Hepatic stellate cell (primary cell): ENCODE data around the gene IPO4.
"Not testable (repeated sequence)": the region's sequence is repeated elsewhere in the genome, so short reads cannot be mapped to it uniquely, and the experiment has no call there.

ENCODE experiments used
- DNase-seq: peaks from one replicate; pipeline ENCODE4 v3.0.0; 2011; ENCODE audit warnings: low spot score

The IPO4 gene

DNA sequence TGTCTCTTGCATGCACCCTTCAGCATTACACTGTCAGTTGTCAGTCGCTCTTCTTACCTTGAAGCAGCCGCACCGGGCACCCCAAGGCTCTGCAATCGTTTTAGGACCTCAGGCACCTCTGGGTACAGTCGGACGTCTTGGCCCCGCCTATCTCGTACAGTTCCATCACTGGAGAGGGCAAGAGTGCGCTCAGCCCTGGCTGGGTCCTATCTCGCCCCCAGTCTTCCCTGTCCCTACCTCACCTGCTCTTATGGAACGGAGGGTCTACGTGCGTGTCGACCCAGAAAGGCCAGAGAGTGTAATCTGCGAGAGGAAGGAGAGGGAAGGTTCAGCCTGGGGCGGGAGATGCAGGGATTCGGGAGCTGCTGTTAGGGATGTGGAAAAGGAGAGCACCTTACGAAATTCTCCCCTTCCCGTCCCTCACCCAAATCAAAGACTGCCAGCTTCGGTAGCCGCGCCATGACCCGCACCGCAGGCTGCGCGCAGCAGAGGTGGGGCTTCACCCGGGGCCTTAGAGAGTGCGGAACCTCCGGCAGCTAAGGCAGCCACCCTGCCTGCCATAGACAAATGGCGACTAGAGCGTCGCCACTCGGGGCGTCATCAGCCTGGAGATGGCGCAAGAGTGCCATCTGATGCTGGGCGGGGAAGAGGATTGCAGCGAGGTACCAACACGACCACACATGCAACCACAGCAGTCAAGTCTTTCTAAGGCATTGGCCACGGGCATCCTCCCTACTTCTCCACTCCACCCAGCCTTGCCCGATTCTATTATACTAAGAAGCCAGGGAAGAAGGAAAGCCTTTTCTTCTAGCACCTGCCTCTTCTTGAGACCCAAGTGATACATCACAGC lies 27.1 kb upstream of the IPO4 start, which contains the start of gene MDP1:
TSS of gene MDP1 (minus strand) at position 572 of the 850 bp plus-strand sequence. CDS start at position 461, 111 bp downstream.
- peak; percentile 92 for DNase-seq

DNA sequence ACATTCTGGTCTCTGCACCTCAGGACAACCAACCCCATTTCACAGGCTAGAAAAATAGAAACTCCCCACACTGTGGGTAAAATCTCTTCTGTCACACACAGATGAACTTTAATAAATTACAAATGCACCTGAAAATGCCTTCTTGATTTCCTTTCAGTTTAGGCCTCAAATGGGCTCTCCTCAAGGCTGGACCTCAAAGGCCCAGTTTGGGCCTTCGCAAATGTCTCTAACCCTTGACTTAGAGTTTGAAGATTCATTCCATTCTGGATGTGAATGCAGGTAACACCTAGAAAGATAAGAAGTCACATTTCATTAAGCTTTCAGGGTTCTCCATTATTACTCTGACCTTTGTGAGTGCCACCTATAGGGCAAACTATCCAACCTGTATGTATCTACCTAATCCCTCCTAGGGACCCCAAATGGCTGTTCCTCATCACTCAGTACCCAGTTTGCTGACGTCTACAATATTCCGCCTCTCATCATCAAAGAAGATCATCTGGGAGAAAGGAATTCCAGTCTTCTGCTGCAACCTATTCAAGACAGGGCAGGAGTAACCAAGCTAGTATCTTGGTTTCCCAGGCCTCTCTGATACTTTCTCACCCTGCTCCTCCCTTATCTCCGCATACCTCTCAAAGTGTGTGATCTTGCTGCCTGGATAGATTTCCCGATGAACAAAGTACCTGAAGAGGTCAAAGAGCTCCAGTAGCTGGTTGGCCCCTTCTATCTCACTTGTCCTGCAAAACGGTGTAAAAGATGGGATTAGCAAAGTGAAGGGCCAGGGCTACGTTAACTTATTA lies 25.4 kb upstream of the IPO4 start:
- DNase-seq, result no peak

DNA sequence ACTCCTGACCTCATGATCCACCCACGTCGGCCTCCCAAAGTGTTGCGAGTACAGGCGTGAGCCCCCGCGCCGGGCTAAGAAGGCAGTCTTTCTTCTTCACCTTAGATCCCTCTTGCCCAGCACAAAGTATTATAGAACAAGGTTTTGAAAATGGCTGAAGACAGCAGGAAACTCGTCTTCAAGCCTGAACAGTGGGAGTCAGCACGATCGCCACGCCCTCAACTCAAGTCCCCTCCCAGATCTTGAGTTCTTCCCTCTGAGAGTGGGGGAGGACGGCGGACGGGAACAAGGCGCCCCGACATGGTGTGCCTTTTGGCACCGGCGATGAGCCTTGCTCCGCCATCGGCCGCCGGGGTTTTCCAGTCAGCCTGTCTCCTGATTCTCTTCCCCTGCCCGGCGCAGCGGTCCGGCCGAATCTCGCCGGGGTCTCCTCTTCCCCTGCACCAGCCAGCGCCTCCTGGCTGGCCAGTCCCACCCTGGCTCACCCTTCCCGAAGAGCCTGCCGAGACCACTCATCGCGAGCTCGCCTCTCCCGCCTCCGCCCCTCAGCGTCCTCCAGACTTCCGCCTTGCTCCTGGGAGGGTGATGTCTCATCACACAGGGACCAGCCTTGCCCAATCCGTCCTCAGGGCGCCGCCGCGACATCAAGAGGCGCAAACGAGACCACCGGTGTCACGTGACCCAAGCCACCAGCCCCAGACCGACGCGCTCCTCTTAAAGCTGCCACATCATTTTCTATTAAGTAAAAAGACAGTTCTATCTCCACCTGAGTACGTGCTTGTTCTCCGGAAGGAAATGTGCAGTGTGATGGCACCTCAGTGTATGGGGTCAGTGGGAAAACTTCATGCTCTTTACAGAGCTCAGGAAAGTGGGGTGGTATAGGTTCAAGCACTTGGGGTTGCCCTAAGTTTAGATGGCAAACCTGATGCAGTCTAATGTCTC lies 24.6 kb upstream of the IPO4 start, which contains the start of gene CHMP4A:
TSS of gene CHMP4A (minus strand) at position 565 of the 942 bp plus-strand sequence. CDS start at position 516, 49 bp downstream.
- DNase-seq, result peak; percentile 99

DNA sequence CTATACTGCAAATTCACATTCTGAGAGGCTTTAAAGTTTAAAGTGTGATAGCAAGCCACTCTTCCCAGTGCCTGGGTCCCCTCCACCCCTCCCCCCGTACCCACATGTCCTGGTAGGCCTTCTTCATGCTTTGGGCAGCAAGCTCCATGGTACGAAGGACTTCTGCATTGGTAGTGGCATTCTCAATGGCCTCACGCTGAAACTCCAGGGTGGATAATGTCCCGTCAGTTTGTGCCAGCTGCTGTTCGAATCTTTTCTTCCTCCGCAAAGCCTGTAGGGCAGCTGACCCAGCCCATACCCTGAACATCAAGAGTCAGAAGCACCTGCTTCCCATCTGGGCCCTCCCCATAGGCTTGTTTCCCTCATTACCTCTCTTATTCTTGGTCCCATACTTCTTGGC lies 22.7 kb upstream of the IPO4 start:
- no peak for DNase-seq

DNA sequence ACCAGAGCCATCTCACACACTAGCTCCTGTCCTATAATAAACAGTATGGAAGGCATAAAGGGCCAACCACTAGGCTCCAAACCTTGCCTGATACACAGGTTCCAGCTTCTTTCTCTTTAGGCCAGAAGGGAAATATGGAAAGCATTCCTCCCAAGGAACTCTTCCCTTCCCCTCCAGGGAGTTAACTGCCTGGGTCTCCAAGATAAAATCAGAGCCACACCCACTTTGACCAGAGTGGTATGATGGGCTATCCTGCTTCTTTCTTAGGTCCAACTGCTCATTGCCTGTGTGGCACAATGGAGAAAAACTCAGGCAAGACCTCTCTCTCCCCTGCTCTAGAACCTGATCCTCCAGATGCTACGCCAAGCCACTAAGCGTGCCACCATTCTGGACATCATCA lies 19.0 kb upstream of the IPO4 start:
- DNase-seq, result no peak

DNA sequence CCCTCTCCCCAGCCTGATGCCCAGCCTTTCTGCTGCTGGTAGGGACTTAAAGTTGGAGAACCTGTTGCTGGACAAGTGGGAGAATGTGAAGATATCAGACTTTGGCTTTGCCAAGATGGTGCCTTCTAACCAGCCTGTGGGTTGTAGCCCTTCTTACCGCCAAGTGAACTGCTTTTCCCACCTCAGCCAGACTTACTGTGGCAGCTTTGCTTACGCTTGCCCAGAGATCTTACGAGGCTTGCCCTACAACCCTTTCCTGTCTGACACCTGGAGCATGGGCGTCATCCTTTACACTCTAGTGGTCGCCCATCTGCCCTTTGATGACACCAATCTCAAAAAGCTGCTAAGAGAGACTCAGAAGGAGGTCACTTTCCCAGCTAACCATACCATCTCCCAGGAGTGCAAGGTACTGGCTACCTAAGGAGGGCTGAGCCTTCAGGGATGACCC lies 18.5 kb upstream of the IPO4 start:
- no peak for DNase-seq

DNA sequence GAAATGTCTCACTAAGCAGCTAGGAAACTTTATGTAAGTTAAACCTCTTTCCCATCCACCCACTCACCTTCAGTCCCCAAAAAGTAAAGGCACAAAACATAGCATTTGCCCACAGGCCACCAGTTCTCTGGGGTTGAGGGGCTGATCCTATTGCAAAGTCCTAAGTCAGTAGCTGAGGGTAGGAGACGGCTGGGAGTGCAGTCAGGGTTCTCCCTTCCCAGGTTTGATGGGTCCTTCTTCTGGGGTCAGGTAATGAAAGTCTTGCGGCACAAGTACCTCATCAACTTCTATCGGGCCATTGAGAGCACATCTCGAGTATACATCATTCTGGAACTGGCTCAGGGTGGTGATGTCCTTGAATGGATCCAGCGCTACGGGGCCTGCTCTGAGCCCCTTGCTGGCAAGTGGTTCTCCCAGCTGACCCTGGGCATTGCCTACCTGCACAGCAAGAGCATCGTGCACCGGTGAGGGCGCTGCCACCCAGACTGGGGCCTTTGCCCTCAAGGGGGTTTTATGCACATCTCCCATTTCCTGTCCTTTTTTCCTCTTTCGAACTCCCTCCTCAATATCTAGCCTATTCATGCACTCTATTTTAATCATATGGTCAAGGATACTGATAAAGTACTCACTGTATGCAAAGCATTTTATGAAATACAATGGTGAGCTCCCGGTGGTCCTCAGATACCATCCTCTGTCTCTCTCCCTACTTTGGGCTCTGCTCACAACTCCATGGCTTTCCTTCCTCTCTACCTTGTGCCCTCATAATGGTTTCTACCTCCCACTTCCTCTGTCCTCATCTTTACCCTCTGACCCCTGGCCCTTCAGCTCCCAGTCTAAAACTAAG lies 17.9 kb upstream of the IPO4 start:
- no peak for DNase-seq

DNA sequence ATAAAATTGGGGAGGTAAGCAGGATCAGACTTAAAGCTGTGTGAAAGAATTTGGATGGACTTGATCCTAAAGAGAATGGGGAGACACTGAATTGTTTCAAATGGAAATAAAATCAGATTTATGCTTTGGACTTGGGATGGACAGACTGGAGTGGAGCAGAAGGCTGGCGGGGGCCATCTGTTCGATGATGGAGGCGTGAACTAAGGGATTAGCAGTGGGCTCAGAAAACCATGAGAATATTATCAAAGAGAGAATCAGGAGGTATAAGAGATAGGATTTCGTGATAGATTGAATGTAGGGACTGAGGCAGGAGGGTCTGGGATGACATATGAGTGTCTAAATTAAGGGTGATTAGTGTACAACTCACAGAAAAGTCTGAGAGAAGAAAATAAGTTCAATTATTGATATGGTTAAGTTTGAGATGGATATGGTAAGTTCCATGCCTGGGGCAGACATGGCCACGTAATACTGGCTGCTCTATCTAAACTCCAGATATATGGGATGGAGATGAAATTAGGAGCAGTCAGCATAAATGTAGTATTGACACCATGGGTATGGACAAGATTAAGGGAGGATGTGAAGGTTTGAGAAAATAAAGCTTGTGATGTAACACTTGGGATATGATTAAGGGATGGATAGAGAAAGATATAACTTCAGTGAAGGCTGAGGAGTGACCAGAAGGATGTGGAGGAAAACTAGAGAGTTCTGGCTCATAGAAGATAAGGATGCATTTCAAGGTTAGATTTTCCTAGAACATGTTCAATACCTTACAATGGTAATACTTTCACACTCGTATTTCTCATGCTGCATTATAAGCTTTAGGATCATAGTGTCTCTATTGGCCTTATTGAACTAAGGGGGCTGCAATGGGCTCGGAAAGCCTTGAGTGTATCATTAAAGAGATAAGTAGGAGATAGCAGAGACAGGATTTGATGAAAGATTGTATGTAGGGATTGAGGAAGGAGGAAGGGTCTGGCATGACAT lies 15.8 kb upstream of the IPO4 start:
- no peak for DNase-seq

DNA sequence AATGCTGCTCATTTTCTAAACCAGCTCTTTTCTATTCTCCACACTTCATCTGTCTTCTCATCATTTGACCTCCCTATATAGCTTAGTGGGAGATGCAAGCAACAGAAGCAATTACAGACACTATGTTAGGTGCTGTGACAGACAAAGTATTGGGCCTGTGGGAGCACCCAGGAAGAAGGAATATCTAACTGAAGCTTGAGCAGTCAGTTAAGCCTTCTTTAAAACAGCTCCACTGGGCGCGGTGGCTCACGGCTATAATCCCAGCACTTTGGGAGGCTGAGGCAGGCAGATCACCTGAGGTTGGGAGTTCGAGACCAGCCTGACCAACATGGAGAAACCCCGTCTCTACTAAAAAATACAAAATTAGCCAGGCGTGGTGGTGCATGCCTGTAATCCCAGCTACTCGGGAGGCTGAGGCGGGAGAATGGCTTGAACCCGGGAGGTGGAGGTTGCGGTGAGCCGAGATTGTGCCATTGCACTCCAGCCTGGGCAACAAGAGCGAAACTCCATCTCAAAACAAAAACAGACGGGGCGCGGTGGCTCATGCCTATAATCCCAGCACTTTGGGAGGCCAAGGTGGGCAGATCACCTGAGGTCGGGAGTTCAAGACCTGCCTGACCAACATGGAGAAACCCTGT lies 14.8 kb upstream of the IPO4 start:
- DNase-seq, result not testable (repeated sequence)

DNA sequence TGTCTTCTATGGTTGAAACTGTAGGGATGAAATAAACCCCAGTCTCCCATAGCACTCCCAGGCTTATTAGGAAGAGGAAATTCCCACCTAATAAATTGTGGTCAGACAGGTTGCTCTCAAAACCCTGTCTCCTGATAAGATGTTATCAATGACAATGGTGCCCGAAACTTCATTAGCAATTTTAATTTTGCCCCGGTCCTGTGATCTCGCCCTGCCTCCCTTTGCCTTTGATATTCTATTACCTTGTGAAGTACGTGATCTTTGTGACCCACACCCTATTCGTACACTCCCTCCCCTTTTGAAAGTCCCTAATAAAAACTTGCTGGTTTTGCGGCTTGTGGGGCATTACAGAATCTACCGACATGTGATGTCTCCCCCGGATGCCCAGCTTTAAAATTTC lies 13.9 kb upstream of the IPO4 start:
- DNase-seq, result not testable (repeated sequence)

DNA sequence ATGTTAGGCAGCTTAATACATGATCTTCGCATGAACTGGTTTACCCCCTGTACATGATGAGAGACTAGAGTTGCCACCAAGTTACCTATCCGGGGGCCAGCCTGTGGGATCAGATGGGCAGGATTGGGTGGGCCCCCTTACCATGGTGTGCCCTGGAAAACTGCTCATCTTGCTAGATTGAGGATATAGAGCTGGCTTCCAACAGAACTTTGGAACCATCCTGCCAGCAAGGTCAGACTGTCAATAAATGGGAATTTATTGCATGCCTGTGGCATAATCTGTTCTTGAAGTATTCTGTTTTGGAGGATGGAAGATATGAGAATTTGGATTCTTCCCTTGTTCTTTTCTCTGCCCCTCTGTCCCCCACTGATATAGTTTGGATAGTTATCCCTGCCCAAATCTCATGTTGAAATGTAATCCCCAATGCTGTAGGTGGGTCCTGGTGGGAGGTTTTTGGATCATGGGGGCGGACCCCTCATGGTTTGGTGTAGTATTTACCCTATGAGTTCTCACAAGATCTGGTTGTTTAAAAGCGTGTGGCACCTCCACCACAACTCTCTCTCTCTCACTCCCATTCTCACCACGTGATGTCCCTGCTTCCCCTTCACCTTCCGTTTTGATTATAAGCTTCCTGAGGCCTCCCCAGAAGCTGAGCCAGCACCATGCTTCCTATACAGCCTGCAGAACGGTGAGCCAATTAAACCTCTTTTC lies 10.4 kb upstream of the IPO4 start:
- DNase-seq, result no peak

DNA sequence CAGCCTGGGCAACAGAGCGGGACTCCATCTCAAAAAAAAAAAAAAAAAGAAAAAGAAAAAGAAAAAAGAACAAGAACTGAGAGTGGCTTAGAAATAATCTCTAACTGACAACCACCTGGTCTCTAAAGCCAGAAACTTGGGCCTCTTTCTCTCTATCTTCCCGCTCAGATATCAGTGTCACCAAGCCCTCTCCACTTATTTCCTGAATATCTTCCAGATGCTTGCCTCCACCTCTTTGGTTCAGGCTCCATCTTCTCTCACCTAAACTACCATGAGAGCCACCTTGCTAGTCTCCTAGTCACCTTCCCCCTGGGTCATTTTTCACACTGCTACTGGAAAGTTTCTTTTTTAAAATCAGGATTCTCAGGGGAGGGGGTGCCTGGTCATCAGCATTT lies 8.4 kb upstream of the IPO4 start:
- DNase-seq, result no peak

DNA sequence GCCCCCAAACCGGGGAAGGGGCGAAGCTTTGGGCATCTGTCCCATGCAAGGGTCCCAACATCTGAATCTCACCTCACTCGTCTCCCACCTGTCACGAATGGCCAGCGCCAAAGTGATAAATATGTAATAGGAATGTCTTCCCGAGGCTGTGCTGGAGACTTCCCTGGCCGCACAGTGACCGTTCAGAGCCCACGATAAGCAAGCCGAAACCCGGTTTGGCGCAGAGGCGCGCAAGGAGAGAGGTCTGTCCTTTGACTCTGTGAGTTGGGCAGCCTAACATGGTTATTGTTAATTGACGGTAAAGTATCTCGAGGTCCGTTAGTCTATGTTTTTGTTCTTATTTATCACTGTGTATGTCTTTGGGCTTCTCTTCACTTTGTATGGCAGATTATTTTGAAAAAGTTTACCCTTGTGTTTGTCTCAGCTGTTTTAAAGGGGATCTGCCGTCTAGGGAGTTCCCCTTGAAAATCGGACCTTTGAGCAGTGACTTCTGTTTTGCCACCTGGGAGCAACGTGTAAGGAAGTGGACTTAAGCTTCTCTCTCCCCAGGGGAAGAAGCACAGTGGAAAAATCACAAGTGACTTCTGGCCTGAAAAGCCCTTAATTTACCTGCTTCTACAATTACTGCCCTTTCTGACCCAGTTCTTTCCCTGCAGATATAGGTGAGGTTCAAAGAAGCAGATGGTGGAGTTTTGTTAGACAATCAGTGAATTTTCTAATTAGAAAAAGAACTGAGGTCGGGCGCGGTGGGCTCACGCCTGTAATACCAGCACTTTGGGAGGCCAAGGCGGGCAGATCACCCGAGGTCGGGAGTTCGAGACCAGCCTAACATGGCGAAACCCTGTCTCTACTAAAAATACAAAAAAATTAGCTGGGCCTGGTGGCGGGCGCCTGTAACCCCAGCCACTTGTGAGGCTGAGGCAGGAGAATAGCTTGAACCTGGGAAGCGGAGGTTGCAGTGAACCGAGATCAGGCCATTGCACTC lies 7.7 kb upstream of the IPO4 start:
- peak; percentile 53 for DNase-seq

DNA sequence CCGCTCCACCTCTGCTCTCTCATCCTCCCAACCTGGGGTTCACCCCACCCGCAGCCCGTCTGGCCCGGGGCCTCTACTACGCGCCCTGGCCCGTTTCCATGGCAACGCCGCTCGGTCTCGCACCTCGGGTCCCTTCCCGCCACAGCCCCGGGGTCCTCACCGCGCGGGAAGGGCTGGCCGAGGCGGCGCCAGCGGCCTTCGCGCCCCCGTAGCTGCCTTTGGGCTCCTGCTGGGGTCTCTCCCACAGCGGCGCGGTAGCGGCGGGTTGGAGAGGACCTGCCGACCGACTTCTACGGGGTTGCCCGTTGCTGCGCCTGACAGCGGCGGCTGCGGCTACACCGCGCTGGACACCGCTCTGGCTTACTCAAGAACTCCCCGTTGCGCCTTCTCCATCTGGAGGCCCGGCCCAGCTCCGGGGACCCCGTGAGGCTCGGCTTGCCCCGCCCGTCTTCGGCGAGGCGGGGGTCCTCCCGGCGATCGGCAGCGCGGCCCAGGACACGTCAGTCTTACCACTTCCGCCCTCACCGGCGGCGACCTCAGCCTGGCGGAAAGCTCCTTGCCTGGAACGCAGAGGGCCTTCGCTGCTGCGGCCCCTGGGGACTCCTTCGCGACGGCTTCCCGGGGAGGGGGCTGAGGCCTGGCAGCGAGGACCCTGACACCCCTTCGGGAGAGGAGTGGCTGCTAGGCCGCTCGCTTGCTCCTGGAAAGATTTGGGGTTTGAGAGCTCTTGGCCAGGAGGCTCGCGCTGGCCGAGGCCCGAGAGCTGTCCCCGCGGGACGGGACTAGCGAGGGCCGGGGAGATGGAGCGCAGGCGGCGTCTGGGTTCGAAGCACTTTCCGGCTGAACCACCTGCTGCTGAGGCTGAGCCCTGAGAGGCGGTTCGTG lies 6.8 kb upstream of the IPO4 start, which contains the start of gene TM9SF1:
TSS of gene TM9SF1 (minus strand) at position 256 of the 885 bp plus-strand sequence. CDS start 422 bp downstream, outside the sequence.
- peak; percentile 95 for DNase-seq

DNA sequence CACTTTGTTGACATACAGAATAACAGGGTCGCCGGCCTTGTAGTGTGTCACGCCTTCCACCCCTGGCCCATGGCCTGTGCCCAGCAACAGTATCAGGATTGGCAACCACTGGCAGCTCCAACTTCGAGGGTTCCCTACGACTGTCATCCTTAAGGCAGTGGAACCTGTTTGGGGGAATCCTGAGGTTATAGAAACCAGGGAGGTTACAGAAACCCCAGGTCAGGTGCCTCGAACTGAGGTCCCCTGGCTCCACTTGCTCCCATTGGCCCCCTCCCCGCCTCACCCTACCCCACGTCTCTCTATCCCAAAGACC lies 6.2 kb upstream of the IPO4 start:
- no peak for DNase-seq

DNA sequence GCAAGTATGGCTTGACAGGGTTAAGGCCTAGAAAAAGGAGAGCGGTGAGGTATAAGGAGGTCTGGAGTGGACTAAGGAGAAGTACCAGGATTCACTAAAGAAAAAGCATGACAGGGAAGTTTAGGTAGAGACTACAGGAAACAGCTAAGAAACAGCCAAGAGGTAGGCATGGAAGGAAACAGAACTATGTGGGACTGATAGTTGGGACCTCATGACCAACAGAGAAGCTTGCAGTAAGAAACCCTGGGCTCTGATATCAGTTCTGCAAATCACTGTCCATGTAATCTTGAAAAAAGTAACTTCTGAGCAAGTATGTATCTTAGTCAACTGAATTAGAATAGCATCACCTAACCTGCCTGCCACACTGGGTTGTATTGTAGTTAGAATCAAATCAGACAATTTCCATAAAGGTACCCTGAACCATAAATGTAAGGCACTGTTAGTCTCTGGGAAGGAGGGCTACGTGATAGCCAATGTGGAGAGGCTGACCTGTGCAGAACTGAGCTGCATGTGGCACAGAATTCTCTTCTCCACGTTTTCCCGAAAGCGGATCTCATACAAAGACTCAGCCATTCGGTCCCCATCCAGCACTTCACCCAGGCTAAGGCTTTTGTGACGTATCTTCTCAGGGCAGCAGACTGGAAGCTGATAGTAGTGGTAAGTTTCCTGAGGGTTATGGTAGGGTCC lies 5.7 kb upstream of the IPO4 start:
- DNase-seq, result no peak
